NCI-H128 (cell line): ENCODE data around the gene CARMIL1.
A peak's percentile ranks its signal among the peaks of the same experiment; 100 is the strongest.
"Not testable (repeated sequence)": the region's sequence is repeated elsewhere in the genome, so short reads cannot be mapped to it uniquely, and the experiment has no call there.

ENCODE experiments used
- DNase-seq: peaks from one replicate; lab custom pipeline; 2025; ENCODE audit not compliant: unreplicated experiment; lab: John Stamatoyannopoulos, UW

Gene CARMIL1

GRCh38 chr6:25434921-25435320 is 155.7 kb downstream of the CARMIL1 start:
- no peak for DNase-seq

GRCh38 chr6:25435416-25435985 is 156.3 kb downstream of the CARMIL1 start:
- no peak for DNase-seq

GRCh38 chr6:25436760-25437159 is 157.6 kb downstream of the CARMIL1 start:
- DNase-seq: no peak

- no peak for DNase-seq
Observed at GRCh38 chr6:25439368-25439767, 160.2 kb downstream of the CARMIL1 start.

GRCh38 chr6:25441663-25442270 is 162.6 kb downstream of the CARMIL1 start:
- no peak for DNase-seq

GRCh38 chr6:25442898-25443297 is 163.7 kb downstream of the CARMIL1 start:
- no peak for DNase-seq

- not testable (repeated sequence) for DNase-seq
Observed at GRCh38 chr6:25444521-25444920, 165.3 kb downstream of the CARMIL1 start.

GRCh38 chr6:25446830-25447569 is 167.8 kb downstream of the CARMIL1 start:
- DNase-seq: no peak

- DNase-seq: no peak
Observed at GRCh38 chr6:25447570-25447929, 168.4 kb downstream of the CARMIL1 start.

GRCh38 chr6:25448965-25449538 is 169.9 kb downstream of the CARMIL1 start:
- no peak for DNase-seq

- peak; percentile 32 for DNase-seq
Observed at GRCh38 chr6:25449774-25450173, 170.6 kb downstream of the CARMIL1 start.

- no peak for DNase-seq
Observed at GRCh38 chr6:25450469-25451198, 171.5 kb downstream of the CARMIL1 start.

GRCh38 chr6:25452031-25452430 is 172.9 kb downstream of the CARMIL1 start:
- no peak for DNase-seq

- no peak for DNase-seq
Observed at GRCh38 chr6:25453288-25453687, 174.1 kb downstream of the CARMIL1 start.

- DNase-seq: no peak
Observed at GRCh38 chr6:25454136-25454535, 175.0 kb downstream of the CARMIL1 start.

GRCh38 chr6:25456249-25457040 is 177.3 kb downstream of the CARMIL1 start:
- no peak for DNase-seq

GRCh38 chr6:25457516-25457915 is 178.3 kb downstream of the CARMIL1 start:
- DNase-seq: no peak

GRCh38 chr6:25458485-25458884 is 179.3 kb downstream of the CARMIL1 start:
- no peak for DNase-seq

GRCh38 chr6:25462235-25462897 is 183.2 kb downstream of the CARMIL1 start:
- peak; percentile 12 for DNase-seq

GRCh38 chr6:25463441-25463840 is 184.3 kb downstream of the CARMIL1 start:
- DNase-seq: no peak
